BLaER1 (cell line): ENCODE results near the gene SEMA4G.

Experiments used
- H3K27ac ChIP-seq: shearing (Covaris generic); formaldehyde crosslinking; 2 replicates; pipeline ENCODE4 v1.8.1; 2022
- H3K27me3 ChIP-seq: shearing (Covaris generic); formaldehyde crosslinking; 2 replicates; pipeline ENCODE4 v1.8.1; 2022
- H3K36me3 ChIP-seq: shearing (Covaris generic); formaldehyde crosslinking; 2 replicates; pipeline ENCODE4 v1.8.1; 2022
- H3K4me1 ChIP-seq: shearing (Covaris generic); formaldehyde crosslinking; 2 replicates; pipeline ENCODE4 v1.8.1; 2022
- H3K4me2 ChIP-seq: shearing (Covaris generic); formaldehyde crosslinking; 2 replicates; pipeline ENCODE4 v1.8.1; 2022
- H3K4me3 ChIP-seq: shearing (Covaris generic); formaldehyde crosslinking; 2 replicates; pipeline ENCODE4 v1.8.1; 2022
- H3K9ac ChIP-seq: shearing (Covaris generic); formaldehyde crosslinking; 2 replicates; pipeline ENCODE4 v1.8.1; 2022
- H3K9me3 ChIP-seq: shearing (Covaris generic); formaldehyde crosslinking; 2 replicates; pipeline ENCODE4 v1.8.1; 2022
- H4K20me1 ChIP-seq: shearing (Covaris generic); formaldehyde crosslinking; 2 replicates; pipeline ENCODE4 v1.8.1; 2022
- Cebpa-rat ChIP-seq: shearing (Covaris generic); IDR thresholded peaks from 2 replicates; pipeline ENCODE4 v1.8.1; 2022

The SEMA4G gene

DNA sequence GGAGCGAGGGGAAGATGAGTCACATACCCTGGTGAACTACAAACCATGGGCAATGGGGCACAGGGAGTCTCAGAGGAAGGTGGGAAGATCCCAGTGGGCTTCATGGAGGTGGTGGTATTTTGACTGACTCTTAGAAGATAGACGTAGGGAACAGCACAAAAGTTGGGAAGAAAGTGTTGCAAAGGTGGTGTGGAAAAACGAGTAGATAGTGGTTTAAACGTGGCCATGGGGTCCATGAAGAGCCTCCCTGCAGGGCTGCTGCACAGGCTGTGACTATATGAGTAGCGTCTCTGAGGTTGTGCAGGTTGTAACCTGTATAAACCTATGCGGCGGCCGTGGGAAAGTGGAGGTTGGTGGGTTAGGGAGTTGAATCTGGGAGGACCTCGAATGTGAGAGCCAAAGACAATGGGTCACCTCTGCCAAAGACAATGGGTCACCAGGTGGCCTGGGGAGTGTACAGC is 44.1 kb downstream of the SEMA4G start:
- H4K20me1 ChIP-seq: no peaks in the 10 kb centered on the region
- no peak overlapping the region for H3K9ac ChIP-seq
- H3K27me3 ChIP-seq: no peaks in the 10 kb centered on the region
- no peak for TF ChIP-seq Cebpa-rat
- no peak overlapping the region for H3K27ac ChIP-seq
- H3K4me1 ChIP-seq: peaks cover 68% of the 10 kb centered on the region
- no peaks in the 10 kb centered on the region for H3K36me3 ChIP-seq
- no peak overlapping the region for H3K4me3 ChIP-seq
- peak overlapping the region; percentile 59 for H3K4me2 ChIP-seq
- no peaks in the 10 kb centered on the region for H3K9me3 ChIP-seq

GRCh38 chr10:101014230-101014884 is 45.1 kb downstream of the SEMA4G start:
- H3K9me3 ChIP-seq: no peaks in the 10 kb centered on the region
- H3K27ac ChIP-seq: no peak overlapping the region
- no peaks in the 10 kb centered on the region for H4K20me1 ChIP-seq
- peaks cover 69% of the 10 kb centered on the region for H3K4me1 ChIP-seq
- no peaks in the 10 kb centered on the region for H3K36me3 ChIP-seq
- H3K27me3 ChIP-seq: no peaks in the 10 kb centered on the region
- TF ChIP-seq Cebpa-rat: no peak
- H3K4me2 ChIP-seq: peak overlapping the region; percentile 33
- H3K9ac ChIP-seq: no peak overlapping the region
- no peak overlapping the region for H3K4me3 ChIP-seq

DNA sequence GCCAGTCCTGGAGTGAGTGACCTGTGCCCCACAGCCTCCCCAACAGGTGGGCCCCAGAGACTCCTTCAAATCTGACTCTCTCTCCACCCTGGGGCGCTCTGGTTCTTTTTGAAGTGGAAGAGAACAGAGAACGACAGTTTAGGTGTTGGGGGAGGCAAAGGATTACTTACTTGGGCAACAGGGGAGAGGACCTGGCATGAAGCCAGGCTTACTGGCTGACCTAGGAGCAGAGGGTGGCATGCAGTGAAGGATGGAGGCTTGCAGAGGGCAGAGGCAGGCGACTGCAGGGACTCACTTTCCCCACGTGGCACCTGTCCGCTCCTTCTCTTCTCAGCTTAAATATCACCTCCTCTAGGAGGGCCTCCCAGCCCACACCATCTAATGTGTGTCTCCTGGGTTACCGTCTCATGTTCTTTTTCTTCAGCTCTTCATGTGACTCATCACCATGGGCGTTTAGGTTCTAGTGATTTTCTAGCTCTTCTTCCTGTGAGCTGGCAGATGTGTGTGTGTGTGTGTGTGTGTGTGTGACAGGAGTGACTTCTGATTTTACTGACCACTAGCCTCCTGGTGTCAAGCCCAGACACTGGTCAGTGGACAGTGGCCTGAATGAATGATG is 45.8 kb downstream of the SEMA4G start:
- no peaks in the 10 kb centered on the region for H3K36me3 ChIP-seq
- no peaks in the 10 kb centered on the region for H3K27me3 ChIP-seq
- no peaks in the 10 kb centered on the region for H4K20me1 ChIP-seq
- H3K4me3 ChIP-seq: no peak overlapping the region
- H3K9ac ChIP-seq: no peak overlapping the region
- no peak overlapping the region for H3K27ac ChIP-seq
- H3K4me2 ChIP-seq: peak overlapping the region; percentile 33; the same call in 1 of the 2 replicates
- TF ChIP-seq Cebpa-rat: no peak
- H3K4me1 ChIP-seq: peaks cover 76% of the 10 kb centered on the region
- H3K9me3 ChIP-seq: no peaks in the 10 kb centered on the region

GRCh38 chr10:101015582-101015973 is 46.3 kb downstream of the SEMA4G start:
- Histone ChIP-seq H3K4me1 (peaks cover 81% of the 10 kb centered on the region), H3K9ac (no peak overlapping the region), H3K4me2 (peak overlapping the region; percentile 99; the same call in 1 of the 2 replicates), H3K27ac (no peak overlapping the region; the same call in 1 of the 2 replicates), H3K36me3 (no peaks in the 10 kb centered on the region), H3K4me3 (no peak overlapping the region), H3K27me3 (no peaks in the 10 kb centered on the region), H4K20me1 (no peaks in the 10 kb centered on the region), H3K9me3 (no peaks in the 10 kb centered on the region)
- no peak for TF ChIP-seq Cebpa-rat

- H3K36me3 ChIP-seq: no peaks in the 10 kb centered on the region
- no peaks in the 10 kb centered on the region for H3K9me3 ChIP-seq
- H3K9ac ChIP-seq: peak overlapping the region; percentile 12; the same call in 1 of the 2 replicates
- no peak overlapping the region for H3K27ac ChIP-seq
- no peak for TF ChIP-seq Cebpa-rat
- no peaks in the 10 kb centered on the region for H3K27me3 ChIP-seq
- no peaks in the 10 kb centered on the region for H4K20me1 ChIP-seq
- H3K4me3 ChIP-seq: no peak overlapping the region
- peak overlapping the region; percentile 99 for H3K4me2 ChIP-seq
- peaks cover 94% of the 10 kb centered on the region for H3K4me1 ChIP-seq
These were observed 47.5 kb downstream of the SEMA4G start for GRCh38 chr10:101016814-101017213.

GRCh38 chr10:101018118-101018599 is 48.9 kb downstream of the SEMA4G start:
- H3K9ac ChIP-seq: peak overlapping the region; percentile 79
- peak overlapping the region; percentile 99 for H3K4me2 ChIP-seq
- peak overlapping the region; percentile 95 for H3K27ac ChIP-seq
- peak overlapping the region; percentile 63 for H3K4me3 ChIP-seq
- no peaks in the 10 kb centered on the region for H3K27me3 ChIP-seq
- H3K9me3 ChIP-seq: no peaks in the 10 kb centered on the region
- TF ChIP-seq Cebpa-rat: no peak
- no peaks in the 10 kb centered on the region for H4K20me1 ChIP-seq
- H3K4me1 ChIP-seq: peaks cover 89% of the 10 kb centered on the region
- H3K36me3 ChIP-seq: no peaks in the 10 kb centered on the region

DNA sequence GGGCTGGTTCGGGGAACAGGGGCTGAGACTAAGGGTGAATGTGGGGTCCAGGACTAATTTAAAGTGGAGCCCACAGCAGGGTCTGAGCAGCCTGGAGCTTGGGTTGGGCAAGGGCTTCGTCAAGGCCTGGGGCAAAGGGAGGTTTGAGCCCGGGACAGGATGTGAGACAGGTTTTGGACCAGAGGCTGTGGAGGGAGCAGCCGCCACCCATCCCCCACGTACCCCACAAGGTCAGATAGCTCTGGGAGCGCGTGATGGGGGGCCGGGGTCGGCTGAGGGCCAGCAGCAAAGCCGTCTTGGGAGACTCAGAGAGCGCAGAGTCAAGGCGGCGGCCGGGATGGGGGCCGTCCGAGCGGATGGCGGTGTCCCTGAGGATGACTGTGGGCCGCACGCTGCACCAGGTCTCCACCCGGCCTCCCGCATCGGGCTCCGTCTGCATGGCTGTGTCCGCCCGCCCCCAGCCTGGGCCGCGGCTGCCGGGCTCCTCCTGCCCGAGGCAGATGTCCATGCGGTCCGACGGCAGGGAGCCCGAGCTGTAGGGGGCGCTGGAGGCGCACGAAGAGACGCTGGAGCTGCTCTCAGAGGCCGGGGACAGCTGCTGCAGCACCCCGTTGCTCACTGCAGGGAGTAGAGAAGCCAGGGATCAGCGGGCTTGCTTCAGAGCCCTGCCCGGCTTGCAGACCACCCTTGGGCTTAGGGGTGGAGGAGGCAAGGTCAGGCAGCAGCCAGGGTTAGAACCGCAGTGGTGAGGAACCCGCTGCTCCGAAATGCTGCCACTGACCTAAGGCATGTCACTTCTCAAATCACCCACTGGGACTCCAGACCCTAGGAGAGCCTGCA is 49.5 kb downstream of the SEMA4G start:
- Histone ChIP-seq H3K4me1 (peaks cover 88% of the 10 kb centered on the region), H3K4me3 (peak overlapping the region; percentile 63), H3K27me3 (no peaks in the 10 kb centered on the region), H3K9me3 (no peaks in the 10 kb centered on the region), H3K4me2 (peak overlapping the region; percentile 99), H3K27ac (peak overlapping the region; percentile 95), H4K20me1 (no peaks in the 10 kb centered on the region), H3K36me3 (no peaks in the 10 kb centered on the region), H3K9ac (peak overlapping the region; percentile 79)
- no peak for TF ChIP-seq Cebpa-rat
